GM19463 (cell line): Measurements from ENCODE around the gene IL17RE.
"Not testable (repeated sequence)": the region's sequence is repeated elsewhere in the genome, so short reads cannot be mapped to it uniquely, and the experiment has no call there.

Source experiments
- ATAC-seq: cut with Tn5 transposase; IDR thresholded peaks from one replicate; pipeline ENCODE4 v1.9.1; 2021; ENCODE audit warnings: mild to moderate bottlenecking, moderate library complexity; ENCODE audit not compliant: unreplicated experiment

IL17RE gene

GRCh38 chr3:9932843-9933560 lies 30.4 kb downstream of the IL17RE start:
- peak; percentile 65 for ATAC-seq

DNA sequence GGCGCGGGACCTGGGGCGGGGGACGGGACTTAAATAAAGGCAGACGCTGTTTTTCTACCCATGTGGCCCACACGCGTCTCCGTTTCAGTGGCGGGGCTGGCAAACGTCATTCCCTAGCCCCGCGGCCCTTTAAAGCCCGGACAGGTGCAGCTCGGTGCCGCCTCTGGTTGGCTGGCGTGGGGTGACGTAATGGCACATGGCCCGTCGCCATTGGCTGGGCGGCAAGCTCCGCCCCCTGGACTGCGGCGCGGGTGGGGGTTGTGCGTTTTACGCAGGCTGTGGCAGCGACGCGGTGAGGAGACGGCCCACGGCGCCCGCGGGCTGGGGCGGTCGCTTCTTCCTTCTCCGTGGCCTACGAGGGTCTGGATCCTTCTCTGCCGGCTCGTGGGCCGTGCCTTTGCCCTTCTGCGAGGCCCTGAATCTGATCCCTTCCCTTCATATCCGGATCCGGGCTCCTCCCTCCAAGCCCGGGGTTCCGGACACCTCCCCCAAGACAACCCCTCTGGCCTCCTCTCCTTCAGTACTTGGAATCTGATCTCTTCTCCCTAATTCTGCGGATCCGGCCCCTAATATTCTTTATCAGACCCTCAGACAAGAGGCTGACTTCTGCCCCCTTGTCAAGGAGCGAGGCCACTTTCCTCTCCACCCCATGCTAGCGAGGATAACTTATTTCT lies 31.1 kb downstream of the IL17RE start, which contains the start of gene CRELD1:
CRELD1 (plus strand) TSS at position 274 of the 674 bp plus-strand sequence. CDS start 605 bp downstream, outside the sequence.
- peak; percentile 86 for ATAC-seq

- ATAC-seq, result no peak
Observed at GRCh38 chr3:9934235-9934621, 31.6 kb downstream of the IL17RE start.

- no peak for ATAC-seq
Observed at GRCh38 chr3:9934993-9935392, 32.3 kb downstream of the IL17RE start.

DNA sequence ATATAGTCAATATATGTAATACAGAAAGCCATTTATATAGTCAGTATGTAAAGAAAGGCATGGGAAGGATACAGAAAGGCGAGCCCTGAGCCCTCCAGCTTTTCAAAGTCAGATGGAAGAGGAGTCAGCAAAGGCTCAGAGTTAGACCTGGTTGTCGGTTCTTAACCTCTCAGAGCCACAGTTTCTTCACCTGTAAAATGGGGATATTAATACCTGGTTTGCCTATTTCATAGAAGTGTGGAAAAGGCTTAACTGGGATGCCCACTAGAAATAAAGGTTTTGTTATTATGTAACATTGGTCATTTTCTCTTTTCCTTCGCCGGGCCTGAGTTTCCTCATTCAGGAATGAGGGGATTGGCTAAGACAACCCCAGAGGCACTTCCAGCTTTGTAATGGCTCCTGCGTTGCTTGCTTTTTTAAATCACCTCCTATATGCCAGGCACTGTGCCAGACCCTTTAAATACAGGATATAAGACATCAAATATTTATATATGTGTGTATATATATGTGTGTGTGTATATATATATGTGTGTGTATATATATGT lies 33.4 kb downstream of the IL17RE start:
- no peak for ATAC-seq

GRCh38 chr3:9937486-9938238 lies 35.0 kb downstream of the IL17RE start:
- ATAC-seq, result no peak

DNA sequence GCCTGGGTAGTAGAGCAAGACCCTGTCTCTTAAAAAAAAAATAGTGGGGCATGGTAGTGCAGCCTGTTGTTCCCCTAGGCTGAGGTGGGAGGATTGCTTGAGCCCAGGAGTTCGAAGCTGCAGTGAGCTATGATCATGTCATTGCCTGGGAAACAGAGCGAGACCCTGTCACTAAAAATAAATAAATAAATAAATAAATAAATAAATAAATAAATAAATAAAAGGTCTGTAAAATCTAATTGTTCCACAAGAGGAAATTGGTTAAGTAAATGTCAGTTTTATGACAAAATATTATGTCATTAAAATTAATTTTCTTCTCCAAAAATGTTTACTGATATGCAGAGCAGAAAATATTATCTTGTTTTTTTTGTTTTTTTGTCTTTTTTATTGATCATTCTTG lies 36.3 kb downstream of the IL17RE start:
- no peak for ATAC-seq

DNA sequence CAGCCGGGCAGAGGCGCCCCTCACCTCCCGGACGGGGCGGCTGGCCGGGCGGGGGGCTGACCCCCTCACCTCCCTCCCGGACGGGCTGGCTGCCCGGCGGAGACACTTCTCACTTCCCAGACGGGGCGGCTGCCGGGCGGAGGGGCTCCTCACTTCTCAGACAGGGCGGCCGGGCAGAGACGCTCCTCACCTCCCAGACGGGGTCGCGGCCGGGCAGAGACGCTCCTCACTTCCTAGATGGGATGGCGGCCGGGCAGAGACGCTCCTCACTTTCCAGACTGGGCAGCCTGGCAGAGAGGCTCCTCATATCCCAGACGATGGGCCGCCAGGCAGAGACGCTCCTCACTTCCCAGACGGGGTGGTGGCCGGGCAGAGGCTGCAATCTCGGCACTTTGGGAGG lies 37.3 kb downstream of the IL17RE start:
- ATAC-seq, result not testable (repeated sequence)

- no peak for ATAC-seq
Observed at GRCh38 chr3:9940746-9941145, 38.1 kb downstream of the IL17RE start.

GRCh38 chr3:9942164-9942563 lies 39.5 kb downstream of the IL17RE start:
- ATAC-seq, result no peak

DNA sequence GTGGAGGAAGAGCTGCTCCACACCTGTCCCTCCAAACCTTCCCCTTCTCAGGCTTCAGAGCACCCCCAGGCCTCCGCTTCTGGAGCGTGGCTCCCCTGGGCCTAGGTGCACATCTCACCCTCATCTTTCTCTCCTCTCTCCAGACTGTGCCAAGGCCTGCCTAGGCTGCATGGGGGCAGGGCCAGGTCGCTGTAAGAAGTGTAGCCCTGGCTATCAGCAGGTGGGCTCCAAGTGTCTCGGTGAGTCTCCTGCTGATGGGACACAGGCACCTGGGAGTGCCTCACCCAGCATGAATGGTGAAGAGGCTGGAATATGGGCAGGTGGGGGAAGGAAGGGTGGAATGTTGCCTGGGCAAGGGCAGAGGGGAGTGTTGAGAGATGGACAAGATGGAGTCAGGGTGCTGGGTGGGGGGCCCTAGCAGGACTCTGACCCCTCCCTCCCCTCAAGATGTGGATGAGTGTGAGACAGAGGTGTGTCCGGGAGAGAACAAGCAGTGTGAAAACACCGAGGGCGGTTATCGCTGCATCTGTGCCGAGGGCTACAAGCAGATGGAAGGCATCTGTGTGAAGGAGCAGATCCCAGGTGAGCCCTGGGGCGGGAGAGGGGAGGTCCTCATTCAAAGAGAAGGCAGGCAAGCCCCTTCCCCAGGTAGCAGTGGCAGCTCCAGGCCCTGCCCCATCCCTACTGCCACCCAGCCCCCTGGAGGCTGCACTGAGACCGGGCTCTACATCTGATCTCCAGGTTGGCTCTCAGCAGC lies 40.5 kb downstream of the IL17RE start:
- no peak for ATAC-seq

DNA sequence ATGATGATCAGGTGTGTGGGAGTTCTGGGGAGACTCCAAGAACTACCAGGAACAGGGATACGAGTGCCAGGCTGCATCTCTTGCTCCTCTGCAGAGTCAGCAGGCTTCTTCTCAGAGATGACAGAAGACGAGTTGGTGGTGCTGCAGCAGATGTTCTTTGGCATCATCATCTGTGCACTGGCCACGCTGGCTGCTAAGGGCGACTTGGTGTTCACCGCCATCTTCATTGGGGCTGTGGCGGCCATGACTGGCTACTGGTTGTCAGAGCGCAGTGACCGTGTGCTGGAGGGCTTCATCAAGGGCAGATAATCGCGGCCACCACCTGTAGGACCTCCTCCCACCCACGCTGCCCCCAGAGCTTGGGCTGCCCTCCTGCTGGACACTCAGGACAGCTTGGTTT lies 41.6 kb downstream of the IL17RE start:
- ATAC-seq, result no peak

- ATAC-seq, result no peak
Observed at GRCh38 chr3:9945358-9945757, 42.7 kb downstream of the IL17RE start.

- ATAC-seq, result no peak
Observed at GRCh38 chr3:9946112-9947024, 43.7 kb downstream of the IL17RE start.

- no peak for ATAC-seq
Observed at GRCh38 chr3:9947025-9947995, 44.7 kb downstream of the IL17RE start.

GRCh38 chr3:9948586-9948985 lies 45.9 kb downstream of the IL17RE start:
- no peak for ATAC-seq

DNA sequence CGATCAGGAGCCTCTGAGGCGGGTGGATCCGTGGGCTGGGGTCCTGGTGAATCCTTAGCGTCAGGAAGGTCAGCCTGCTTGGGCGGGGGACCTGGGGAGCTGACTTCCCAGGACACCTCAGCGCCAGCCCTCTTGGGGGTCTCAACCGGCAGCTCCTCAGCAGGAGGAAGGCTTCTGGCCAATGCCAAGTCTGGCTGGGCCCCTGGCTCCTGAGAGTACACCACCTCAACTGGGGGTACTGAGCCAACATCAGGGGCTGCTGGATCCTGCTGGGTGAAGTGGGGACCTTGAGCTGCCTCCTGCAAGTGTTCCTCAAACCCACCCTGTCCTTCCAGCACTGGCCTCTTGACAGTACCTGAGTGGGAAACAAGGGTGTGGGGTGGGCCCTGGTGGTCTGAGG lies 46.5 kb downstream of the IL17RE start:
- ATAC-seq, result no peak

- ATAC-seq, result no peak
Observed at GRCh38 chr3:9949626-9950025, 47.0 kb downstream of the IL17RE start.

DNA sequence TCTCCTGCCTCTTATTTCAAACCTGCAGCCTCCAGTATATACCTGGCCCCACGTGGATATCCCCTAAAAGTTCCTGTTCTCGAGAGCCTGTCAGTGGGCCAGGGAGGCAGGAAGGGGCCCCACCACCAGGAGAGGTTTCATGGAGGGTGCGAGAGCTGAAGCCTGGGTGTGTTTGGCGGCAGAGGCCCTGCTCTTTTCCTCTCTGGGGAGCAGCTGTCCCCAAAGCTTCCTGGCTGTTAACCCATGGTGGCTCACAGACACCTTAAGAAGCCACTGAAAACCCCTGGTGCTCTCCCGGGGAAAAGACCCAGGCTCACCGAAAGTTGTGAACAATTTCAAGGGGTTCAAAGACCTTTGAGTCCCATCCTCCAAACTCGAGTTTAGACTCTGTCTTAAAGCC lies 48.5 kb downstream of the IL17RE start:
- ATAC-seq, result peak; percentile 57
